ENCODE data around the gene SIPA1L3. TPM values are rescaled to one million over a fixed set of nuclear protein-coding genes. Genes with fewer than 3 reads are reported as not detected.

Gene SIPA1L3
- total RNA-seq, 6 experiments from 2014 or later: 9.1 to 20.4 (median 14.9) TPM

GRCh38 chr19:38184815-38185214, 277.8 kb downstream of the SIPA1L3 start:
- TF ChIP-seq POLR2A (IDR thresholded peaks at IDR 0.05) (no peak), CTCF (IDR thresholded peaks at IDR 0.05) (no peak)
- Histone ChIP-seq H3K4me1 (no peaks in the 10 kb centered on the region), H3K4me3 (no peak overlapping the region), H3K27me3 (no peaks in the 10 kb centered on the region), H3K27ac (no peak overlapping the region), H3K9me3 (peaks cover 0 to 4% (median 0%) of the 10 kb centered on the region in 4 donors), H3K36me3 (peaks cover 0 to 5% (median 0%) of the 10 kb centered on the region in 4 donors)
- ATAC-seq: no peak
- WGBS (ENCODE audit: insufficient coverage, low coverage, low lambda C conversion rate, missing lambda C conversion rate): 91% methylated on average over 8 of the region's 9 CpGs
- no peak for DNase-seq
- intact Hi-C loops (cut with DNase I): no loop called here

GRCh38 chr19:38185562-38185961, 278.6 kb downstream of the SIPA1L3 start:
- TF ChIP-seq POLR2A (IDR thresholded peaks at IDR 0.05) (no peak), CTCF (IDR thresholded peaks at IDR 0.05) (no peak)
- Histone ChIP-seq H3K27me3 (no peaks in the 10 kb centered on the region), H3K27ac (no peak overlapping the region), H3K36me3 (peaks cover 0 to 5% (median 0%) of the 10 kb centered on the region in 4 donors), H3K9me3 (no peaks in the 10 kb centered on the region), H3K4me3 (no peak overlapping the region), H3K4me1 (no peaks in the 10 kb centered on the region)
- DNase-seq (no peak), ATAC-seq (no peak)
- intact Hi-C loops (cut with DNase I): no loop called here
- 95% methylated on average over 8 of the region's 10 CpGs for WGBS (ENCODE audit: insufficient coverage, low coverage, low lambda C conversion rate, missing lambda C conversion rate)

- ATAC-seq (no peak), DNase-seq (no peak)
- Histone ChIP-seq H3K4me1 (no peaks in the 10 kb centered on the region), H3K9me3 (no peaks in the 10 kb centered on the region), H3K27ac (no peak overlapping the region), H3K4me3 (no peak overlapping the region), H3K36me3 (no peaks in the 10 kb centered on the region), H3K27me3 (no peaks in the 10 kb centered on the region)
- WGBS (ENCODE audit: insufficient coverage, low coverage, low lambda C conversion rate, missing lambda C conversion rate): 73% methylated on average over 3 of the region's 6 CpGs
- intact Hi-C loops (cut with DNase I): no loop called here
- TF ChIP-seq POLR2A (IDR thresholded peaks at IDR 0.05) (no peak), CTCF (IDR thresholded peaks at IDR 0.05) (no peak)
Measured at GRCh38 chr19:38190061-38190460, 283.1 kb downstream of the SIPA1L3 start.

- intact Hi-C loops (cut with DNase I): no loop called here
Measured at GRCh38 chr19:38190793-38191192, 283.8 kb downstream of the SIPA1L3 start.

More at GRCh38 chr19:38190793-38191192, 283.8 kb downstream of the SIPA1L3 start:
- H3K36me3 ChIP-seq: no peaks in the 10 kb centered on the region
- no peaks in the 10 kb centered on the region for H3K9me3 ChIP-seq
- no peak overlapping the region for H3K27ac ChIP-seq
- TF ChIP-seq CTCF (IDR thresholded peaks at IDR 0.05) (no peak), POLR2A (IDR thresholded peaks at IDR 0.05) (no peak)
- WGBS (ENCODE audit: insufficient coverage, low coverage, low lambda C conversion rate, missing lambda C conversion rate): 92% methylated on average over 2 of the region's 6 CpGs
- H3K4me1 ChIP-seq: no peaks in the 10 kb centered on the region
- ATAC-seq (no peak), DNase-seq (no peak)
- no peak overlapping the region for H3K4me3 ChIP-seq
- no peaks in the 10 kb centered on the region for H3K27me3 ChIP-seq
